Stimulated activated naive CD8-positive, alpha-beta T cell treated with anti-CD3 and anti-CD28 coated beads, Interleukin-15, Interleukin-2, amounts not matched to agents 100 U/mL and 50 U/mL, for 24 hours (primary cell): ENCODE measurements around the gene GDF15.
"Not testable (repeated sequence)": the region's sequence is repeated elsewhere in the genome, so short reads cannot be mapped to it uniquely, and the experiment has no call there.

ENCODE experiments used
- ATAC-seq: fragments of 150-1000 bp; cut with Tn5 transposase; one replicate; pipeline ENCODE4 v1.10.0; 2021
- DNase-seq: peaks from one replicate; pipeline ENCODE4 v3.0.0; 2021

GDF15 gene

GRCh38 chr19:18392417-18392816, 6.5 kb downstream of the GDF15 start:
- ATAC-seq (no peak), DNase-seq (no peak)

- DNase-seq (no peak), ATAC-seq (no peak)
Observed at GRCh38 chr19:18392926-18393325, 7.0 kb downstream of the GDF15 start.

GRCh38 chr19:18393836-18394235, 7.9 kb downstream of the GDF15 start:
- DNase-seq (no peak), ATAC-seq (no peak)

- no peak for ATAC-seq
Observed at GRCh38 chr19:18396471-18397241, 10.7 kb downstream of the GDF15 start.

GRCh38 chr19:18397242-18398202, 11.6 kb downstream of the GDF15 start, which contains the start of gene LRRC25:
Gene LRRC25, minus strand, starts transcription at chr19:18397622. Its CDS starts 659 bp downstream, at chr19:18396963.
- peak; percentile 36 for ATAC-seq
- DNase-seq: no peak

More at GRCh38 chr19:18396471-18397241, 10.7 kb downstream of the GDF15 start:
- DNase-seq: no peak

GRCh38 chr19:18399008-18399407, 13.1 kb downstream of the GDF15 start:
- no peak for ATAC-seq
- no peak for DNase-seq

GRCh38 chr19:18401580-18402112, 15.7 kb downstream of the GDF15 start:
- no peak for ATAC-seq
- DNase-seq: no peak

- ATAC-seq, DNase-seq: not testable (repeated sequence)
Observed at GRCh38 chr19:18402455-18403248, 16.7 kb downstream of the GDF15 start.

GRCh38 chr19:18405754-18406153, 19.8 kb downstream of the GDF15 start:
- not testable (repeated sequence) for DNase-seq, ATAC-seq

GRCh38 chr19:18406749-18407148, 20.8 kb downstream of the GDF15 start:
- DNase-seq (no peak), ATAC-seq (no peak)

- DNase-seq (peak; percentile 52), ATAC-seq (no peak)
Observed at GRCh38 chr19:18408053-18408476, 22.1 kb downstream of the GDF15 start.

GRCh38 chr19:18412610-18413239, 26.8 kb downstream of the GDF15 start:
- DNase-seq (no peak), ATAC-seq (no peak)

GRCh38 chr19:18414504-18415177, 28.7 kb downstream of the GDF15 start:
- no peak for ATAC-seq
- DNase-seq: no peak

GRCh38 chr19:18415178-18415867, 29.4 kb downstream of the GDF15 start:
- DNase-seq: no peak
- ATAC-seq: no peak

- ATAC-seq: peak; percentile 34
- DNase-seq: peak; percentile 79
Observed at GRCh38 chr19:18416778-18417249, 30.9 kb downstream of the GDF15 start.

GRCh38 chr19:18417250-18418028, 31.5 kb downstream of the GDF15 start:
- DNase-seq (peak; percentile 57), ATAC-seq (no peak)

- ATAC-seq (no peak), DNase-seq (peak; percentile 51)
Observed at GRCh38 chr19:18418029-18418482, 32.1 kb downstream of the GDF15 start.

- DNase-seq (no peak), ATAC-seq (peak; percentile 3)
Observed at GRCh38 chr19:18418483-18419194, 32.7 kb downstream of the GDF15 start.
